Measurements from ENCODE around the gene MTERF1.
"Not testable (repeated sequence)": the region's sequence is repeated elsewhere in the genome, so short reads cannot be mapped to it uniquely, and the experiment has no call there.

Gene MTERF1

DNA sequence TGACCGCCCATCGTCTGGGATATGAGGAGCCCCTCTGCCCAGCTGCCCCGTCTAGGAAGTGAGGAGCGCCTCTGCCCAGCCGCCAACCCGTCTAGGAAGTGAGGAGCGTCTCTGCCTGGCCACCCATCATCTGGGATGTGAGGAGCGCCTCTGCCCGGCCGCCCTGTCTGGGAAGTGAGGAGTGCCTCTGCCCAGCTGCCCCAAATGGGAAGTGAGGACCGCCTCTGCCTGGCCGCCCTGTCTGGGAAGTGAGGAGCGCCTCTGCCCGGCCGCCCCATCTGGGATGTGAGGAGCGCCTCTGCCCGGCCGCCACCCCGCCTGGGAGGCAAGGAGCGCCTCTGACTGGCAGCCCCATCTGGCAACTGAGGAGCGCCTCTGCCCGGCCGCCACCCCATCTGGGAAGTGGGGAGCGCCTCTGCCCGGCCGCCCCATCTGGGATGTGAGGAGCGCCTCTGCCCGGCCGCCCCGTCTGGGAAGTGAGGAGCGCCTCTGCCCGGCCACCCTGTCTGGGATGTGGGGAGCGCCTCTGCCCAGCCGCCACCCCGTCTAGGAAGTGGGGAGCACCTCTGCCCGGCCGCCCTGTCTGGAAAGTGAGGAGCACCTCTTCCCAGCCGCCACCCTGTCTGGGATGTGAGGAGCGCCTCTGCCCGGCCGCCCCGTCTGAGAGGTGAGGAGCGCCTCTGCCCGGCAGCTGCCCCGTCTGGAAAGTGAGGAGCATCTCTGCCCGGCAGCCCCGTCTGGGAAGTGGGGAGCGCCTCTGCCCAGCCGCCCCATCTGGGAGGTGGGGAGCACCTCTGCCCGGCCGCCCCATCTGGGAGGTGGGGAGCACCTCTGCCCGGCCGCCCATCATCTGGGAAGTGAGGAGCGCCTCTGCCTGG is 7.1 kb upstream of the MTERF1 start:
- in situ Hi-C loops (cut with MboI; ENCODE audit: low sequenced_read_pairs) = not testable (repeated sequence)

DNA sequence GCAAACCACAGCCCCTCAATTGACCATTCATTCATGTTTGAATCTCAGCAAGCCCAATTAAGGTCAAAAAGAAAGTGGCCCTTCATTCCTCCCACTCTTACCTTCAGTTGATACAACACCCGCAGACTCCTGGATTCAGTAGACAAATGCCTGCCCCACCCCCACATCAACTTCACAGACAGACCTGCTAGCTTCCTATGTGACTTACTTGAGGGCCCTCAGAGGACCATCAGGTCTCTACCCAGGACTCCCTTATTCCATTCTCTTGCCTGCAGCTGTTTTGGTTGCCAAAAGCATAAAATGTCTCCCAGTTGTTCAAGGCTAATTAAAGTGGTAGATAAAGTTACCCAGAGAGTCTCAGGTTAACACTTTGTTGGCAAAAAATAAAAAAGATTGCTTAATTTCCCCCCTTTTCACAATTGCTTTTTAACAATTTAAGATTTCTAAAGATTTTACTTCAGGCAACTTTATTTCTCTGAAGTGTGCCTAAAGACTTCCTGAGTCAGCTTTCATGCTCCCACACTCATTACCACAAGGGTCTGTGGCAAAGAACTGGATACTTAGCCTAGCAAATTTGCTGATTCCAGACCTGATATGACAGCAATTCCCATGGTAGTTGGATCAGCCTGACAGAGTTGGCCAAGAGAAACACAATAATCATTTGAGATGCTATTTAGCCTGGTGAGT is 3.3 kb upstream of the MTERF1 start:
- in situ Hi-C loops (cut with MboI; ENCODE audit: low sequenced_read_pairs) = no loop called here

DNA sequence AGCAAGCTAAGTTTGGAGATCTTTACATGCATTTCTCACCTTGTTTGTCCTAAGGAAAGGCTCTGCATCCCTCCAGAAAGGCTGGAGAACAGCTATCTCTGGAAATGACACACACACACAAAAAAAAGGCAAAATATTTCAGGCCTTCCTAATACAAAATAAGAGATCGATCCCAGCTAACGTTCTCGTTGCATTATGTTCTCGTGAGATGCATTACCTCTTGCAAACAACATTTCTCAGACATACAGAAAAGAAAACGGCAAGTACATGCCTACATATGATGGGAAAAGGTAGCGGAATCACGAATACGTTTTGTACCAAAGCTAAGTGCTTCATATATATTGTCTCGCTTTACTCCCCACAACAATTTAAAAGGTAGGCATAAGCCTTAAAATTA is 488 bp downstream of the MTERF1 start:
- in situ Hi-C loops (cut with MboI; ENCODE audit: low sequenced_read_pairs) = no loop called here

DNA sequence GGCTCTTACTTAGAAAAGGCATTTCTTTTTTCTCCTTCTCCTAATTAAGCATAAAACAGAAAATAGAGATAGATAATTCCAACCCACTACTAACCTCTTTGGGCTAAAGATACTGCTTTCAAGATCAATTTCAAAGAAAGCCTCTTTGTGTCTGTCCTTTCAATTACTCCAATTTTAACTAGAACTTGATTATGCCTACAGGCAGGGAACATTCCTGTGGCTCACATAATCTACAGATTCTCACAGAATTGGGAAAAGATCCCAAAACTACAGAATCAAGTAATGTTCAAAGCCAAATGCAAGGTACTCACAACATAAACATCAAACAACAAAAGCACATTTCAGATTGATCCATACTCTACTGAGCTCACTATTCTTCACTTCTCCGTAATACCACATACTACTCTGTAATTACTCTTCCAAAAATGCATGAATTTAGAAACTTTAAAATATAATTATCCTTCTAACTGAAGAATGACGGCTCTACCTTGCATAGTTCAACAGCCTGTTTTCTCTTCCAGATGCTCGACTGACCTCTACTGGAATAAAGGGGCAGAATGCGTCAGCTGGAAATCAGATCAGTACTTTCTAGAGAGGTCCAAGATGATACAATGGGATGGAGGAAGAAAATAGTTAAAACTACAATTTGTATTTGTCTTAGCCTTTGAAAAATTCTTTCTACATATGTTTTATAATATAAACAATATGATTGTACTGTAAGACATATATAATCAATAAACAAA is 3.9 kb downstream of the MTERF1 start:
- in situ Hi-C loops (cut with MboI; ENCODE audit: low sequenced_read_pairs) = no loop called here

DNA sequence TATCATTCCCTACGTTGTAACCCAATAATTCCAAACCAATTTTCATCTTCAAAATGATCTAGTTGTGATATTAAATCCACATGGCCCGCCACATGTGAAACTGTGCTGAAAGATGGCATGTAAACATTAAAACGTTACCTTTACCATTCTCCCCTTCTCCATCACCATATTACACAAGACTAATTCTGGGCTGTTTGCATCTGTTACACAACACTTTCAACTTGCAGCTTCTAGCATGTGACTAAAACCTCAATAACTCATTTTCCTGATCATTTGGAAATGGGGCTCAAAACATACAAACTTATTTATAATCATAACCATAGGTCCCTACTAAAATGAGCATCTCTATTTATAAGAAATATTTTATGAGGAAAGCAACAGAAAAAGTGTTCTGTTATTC is 4.7 kb downstream of the MTERF1 start:
- in situ Hi-C loops (cut with MboI; ENCODE audit: low sequenced_read_pairs) = no loop called here

DNA sequence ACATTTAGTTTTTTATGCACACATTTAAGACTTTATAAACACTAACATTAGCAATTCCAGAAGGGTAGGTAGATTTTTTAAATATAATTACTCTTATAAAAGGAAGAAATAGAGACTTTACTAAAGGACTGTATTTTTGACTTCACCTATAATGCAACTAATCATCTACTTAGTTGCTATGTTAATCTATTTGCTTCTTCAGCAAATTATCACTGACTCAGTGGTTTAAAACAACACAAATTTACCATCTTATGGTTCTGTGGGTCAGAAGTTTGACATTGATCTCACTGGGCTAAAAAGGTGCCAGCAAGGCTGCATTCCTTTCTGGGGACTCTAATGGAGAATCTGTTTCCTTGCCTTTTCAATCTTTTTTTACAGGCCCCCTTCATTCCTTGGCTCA is 7.6 kb downstream of the MTERF1 start:
- in situ Hi-C loops (cut with MboI; ENCODE audit: low sequenced_read_pairs) = no loop called here

DNA sequence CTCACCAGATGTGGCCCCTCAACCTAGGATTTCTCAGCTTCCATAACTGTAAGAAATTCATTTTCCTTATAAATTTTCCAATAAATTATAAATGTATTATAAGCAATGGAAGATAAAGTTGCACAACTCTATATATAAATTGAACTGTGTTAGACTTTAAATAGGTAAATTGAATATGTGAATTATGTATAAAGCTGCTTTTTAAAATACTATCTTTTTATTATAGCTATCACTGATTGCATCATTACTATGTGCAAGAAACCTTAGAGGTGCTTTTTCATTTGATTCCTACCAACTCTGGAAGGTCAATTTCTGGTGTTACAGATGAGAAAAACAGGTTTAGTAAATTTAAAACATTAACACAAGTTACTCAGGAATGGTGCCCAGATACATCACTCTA is 8.4 kb downstream of the MTERF1 start:
- in situ Hi-C loops (cut with MboI; ENCODE audit: low sequenced_read_pairs) = no loop called here

DNA sequence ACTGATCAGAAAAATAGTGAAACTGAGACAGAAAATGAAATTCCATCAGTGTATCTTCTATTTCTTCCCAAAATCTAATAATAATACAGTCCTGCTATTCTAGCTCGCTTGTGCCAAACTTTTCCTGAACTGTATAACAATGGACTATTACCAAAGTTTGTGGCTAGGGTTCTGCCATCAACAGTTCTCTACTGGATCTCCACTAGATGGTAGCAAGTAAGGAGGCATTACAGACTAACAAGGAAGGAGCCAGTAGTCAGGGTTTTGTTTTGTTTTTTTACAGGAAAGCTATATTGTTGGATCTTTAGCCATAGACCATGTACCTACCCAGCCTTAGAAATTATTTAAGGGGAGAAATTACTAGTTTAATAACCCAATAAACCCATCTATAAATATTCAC is 10.8 kb downstream of the MTERF1 start:
- in situ Hi-C loops (cut with MboI; ENCODE audit: low sequenced_read_pairs) = no loop called here

DNA sequence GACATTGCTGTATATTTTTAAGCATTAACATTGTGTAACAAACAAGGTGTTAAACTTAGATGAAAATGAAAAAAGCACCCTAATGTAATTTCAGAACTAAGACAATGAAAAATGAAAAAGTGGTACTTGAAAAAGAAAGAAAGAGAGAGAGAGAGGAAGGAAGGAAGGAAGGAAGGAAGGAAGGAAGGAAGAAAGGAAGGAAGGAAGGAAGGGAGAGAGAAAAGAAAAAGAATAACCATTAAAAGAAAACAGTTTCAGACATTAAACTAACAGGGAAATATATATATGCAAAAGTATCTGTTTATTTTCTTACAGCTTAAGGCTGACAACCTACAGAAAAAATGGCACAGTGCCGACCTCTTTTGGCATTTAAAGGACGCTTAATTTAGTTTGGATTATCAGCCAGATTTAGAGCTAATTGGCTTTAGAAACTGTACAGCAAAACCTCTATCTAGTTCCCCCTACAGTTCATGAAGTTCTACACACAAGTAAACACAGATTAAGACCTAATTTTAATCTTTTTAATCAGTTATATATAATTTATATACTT is 13.8 kb downstream of the MTERF1 start:
- in situ Hi-C loops (cut with MboI; ENCODE audit: low sequenced_read_pairs) = no loop called here

DNA sequence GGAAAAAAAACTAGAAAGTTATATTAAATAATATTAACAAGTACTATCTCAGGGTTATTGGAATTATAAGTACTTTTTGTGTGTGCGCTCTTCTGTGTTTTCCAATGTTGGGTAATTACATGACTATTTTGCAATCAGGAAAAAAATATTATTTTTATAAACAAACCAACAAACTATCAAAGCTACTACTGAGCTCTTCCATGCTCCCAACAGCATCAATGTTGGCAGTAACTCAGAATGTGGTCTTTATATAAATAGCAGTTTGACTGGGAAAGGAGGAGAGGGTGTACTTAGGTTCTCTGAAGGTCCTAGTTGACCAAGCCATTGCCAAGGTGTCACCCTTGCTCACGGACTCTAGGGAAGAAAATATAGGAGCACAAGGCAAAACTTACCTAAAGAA is 15.0 kb downstream of the MTERF1 start:
- in situ Hi-C loops (cut with MboI; ENCODE audit: low sequenced_read_pairs) = no loop called here

DNA sequence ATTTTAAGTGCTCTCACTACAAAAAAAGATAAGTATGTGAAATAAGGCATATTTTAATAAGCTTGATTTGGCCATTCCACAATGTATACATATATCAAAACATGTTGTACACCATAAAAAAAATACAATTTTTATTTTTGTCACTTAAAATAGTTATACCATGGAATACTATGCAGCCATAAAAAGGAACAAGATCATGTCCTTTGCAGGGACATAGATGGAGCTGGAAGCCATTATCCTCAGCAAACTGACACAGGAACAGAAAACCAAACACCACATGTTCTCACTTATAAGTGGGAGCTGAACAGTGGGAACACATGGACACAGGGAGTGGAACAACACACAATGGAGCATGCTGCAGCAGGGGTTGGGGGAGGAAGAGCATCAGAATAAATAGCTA is 15.9 kb downstream of the MTERF1 start:
- in situ Hi-C loops (cut with MboI; ENCODE audit: low sequenced_read_pairs) = not testable (repeated sequence)

DNA sequence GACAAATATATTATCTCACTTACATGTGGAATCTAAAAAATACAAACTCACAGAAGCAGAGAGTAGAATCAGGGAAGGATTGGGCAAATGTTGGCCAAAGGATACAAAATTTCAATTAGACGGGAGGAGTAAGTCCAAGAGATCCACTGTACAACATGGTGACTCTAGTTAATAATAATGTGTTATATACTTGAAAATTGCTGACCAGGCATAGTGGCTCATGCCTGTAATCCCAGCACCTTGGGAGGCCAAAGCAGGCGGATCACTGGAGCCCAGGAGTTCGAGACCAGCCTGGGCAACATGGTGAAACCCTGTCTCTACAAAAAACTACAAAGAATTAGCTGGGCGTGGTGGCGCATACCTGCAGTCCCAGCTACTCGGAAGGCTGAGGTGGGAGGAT is 16.4 kb downstream of the MTERF1 start:
- in situ Hi-C loops (cut with MboI; ENCODE audit: low sequenced_read_pairs) = no loop called here

DNA sequence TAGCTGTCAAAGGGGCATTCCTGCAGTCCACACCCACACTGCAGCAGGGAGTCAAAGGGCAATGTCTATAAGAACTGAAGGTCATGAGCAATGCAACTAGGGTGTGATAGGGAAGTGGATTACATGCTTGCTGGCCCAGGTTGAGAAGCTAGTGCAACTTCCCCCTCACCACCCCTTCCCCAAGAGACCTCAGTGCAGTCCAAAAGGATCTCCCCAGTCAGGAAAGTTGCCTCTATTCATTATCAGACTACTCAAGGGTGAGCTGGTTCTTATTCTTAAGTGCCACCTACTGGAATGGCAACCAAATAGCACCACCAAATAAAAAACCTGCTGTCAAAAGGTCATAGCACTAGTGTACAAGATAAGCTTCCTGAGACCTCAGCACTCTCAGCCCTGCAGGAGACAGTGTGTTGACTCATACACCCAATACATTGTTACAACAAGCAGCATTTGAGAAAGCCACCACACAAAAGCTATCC is 28.2 kb downstream of the MTERF1 start:
- in situ Hi-C loops (cut with MboI; ENCODE audit: low sequenced_read_pairs) = no loop called here

DNA sequence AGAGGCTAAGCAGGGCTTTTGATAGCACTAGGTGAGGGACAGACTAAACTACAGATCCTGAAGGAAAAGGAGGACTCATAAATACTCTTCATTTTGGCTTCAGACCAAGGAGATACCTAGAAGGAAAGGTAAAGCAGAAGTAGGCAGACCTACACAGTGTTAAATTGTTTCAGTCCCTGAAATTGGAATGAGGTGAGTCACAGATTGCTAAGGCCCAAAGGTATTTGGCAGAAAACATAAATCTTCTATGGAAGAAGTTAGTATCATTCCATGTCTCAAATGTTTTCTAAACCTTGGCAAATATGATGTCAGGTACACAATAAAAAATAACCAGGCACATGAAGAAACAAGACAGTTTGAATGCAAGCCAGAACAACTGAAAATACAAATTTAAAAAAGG is 30.0 kb downstream of the MTERF1 start:
- in situ Hi-C loops (cut with MboI; ENCODE audit: low sequenced_read_pairs) = no loop called here

DNA sequence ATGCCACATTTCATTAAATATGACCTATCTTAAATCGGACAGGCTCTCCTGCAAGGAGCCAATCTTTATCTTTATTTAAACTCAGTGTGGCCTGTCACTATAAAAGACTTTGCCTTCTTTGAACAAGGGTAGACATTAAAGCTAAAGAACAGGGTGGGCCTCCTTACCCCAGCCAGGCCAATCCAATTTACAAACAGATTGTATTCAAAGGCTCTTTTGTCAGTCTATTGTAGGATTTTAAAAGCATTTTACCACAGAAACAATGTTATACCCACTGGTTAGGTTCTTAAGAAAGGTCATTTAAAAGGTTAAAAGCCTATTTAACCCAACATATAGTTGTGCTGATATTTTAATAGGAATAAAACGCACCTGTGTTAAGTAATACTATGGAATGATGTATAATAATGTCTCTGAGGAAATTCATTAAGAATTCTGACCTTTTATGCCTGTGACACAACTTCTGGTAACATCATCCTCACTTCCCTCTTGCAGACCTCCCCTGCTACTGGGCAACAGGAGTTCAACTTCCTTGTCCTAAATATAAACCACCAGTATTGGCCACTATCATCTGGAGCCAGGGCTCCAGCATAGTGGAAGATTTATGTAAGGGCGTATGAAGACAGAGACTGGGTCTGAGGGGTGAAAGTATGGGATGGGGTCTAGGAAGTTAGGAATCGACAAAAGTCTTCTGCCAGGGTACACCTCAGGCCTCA is 32.5 kb downstream of the MTERF1 start:
- in situ Hi-C loops (cut with MboI; ENCODE audit: low sequenced_read_pairs) = no loop called here

DNA sequence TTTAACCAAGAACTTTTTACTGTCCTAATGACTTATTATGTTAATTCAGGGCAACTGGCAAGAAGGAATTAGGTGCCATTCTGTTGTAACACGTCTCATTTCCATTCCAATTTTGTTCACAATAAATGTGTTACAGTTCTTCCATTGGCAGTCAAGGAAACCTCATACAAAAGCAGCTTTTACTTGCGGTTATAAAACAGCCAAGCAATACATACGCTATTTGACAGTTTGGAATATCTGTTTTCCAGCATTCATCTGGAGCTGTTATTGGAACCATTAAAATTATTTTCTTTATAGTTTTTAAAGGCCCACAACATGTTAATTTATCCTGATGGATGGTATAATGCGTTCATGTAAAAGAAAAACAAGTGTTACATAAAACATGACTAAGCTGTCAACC is 33.3 kb downstream of the MTERF1 start:
- in situ Hi-C loops (cut with MboI; ENCODE audit: low sequenced_read_pairs) = no loop called here

DNA sequence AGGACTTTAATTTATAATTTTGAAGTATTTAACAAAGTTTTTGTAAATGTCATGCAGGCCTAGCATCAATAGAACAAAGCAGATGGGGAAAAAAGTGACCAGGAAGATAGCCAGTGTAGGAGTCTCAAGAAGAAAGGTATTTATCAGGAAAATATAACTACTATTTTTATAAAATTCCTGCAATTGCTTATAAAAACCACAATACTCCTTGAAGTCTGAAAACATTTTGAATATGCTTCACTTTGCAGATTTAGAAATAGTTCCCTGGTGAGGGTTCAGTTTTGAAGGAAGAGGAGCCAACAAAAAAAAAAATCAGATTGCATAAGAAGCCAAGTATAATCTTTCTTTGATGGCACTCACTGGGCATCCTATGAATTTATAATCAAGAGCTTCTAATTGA is 34.1 kb downstream of the MTERF1 start:
- in situ Hi-C loops (cut with MboI; ENCODE audit: low sequenced_read_pairs) = no loop called here

DNA sequence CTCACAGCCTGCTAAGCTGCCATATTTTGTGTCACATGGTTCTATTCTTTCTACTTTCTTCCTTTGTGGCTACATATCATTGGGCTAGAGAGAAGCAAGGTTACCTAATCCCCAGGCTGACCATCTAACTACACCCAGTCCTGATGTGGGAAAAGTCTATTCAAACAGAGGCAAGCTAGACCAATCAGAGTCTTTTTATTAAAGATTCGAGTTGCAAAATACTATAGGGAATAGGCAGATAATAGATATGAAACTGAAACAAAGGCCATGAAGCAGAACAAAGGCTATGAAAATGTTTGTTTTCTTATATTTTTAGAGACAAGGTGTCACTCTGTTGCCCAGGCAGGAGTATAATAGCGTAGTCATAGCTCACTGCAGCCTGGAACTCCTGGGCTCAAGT is 36.7 kb downstream of the MTERF1 start:
- in situ Hi-C loops (cut with MboI; ENCODE audit: low sequenced_read_pairs) = no loop called here

DNA sequence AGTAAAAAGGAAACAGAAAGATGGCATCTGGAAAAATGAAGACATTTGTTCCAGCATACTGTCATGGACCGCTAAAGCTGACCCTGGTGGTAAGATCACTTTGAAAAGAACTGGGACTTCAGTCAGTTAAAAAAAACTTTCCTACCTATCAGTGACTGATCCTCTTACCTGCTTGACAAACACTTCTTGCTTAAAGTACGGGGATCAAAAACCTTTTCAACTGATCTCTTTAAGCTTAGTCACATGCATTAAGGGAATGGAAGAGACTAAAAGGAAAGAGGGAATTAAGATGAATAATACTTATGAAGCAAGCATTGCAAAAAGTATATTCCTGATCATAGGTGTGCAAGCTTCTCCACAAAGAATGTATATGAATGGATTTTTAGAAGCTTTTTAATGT is 42.1 kb downstream of the MTERF1 start:
- in situ Hi-C loops (cut with MboI; ENCODE audit: low sequenced_read_pairs) = no loop called here

DNA sequence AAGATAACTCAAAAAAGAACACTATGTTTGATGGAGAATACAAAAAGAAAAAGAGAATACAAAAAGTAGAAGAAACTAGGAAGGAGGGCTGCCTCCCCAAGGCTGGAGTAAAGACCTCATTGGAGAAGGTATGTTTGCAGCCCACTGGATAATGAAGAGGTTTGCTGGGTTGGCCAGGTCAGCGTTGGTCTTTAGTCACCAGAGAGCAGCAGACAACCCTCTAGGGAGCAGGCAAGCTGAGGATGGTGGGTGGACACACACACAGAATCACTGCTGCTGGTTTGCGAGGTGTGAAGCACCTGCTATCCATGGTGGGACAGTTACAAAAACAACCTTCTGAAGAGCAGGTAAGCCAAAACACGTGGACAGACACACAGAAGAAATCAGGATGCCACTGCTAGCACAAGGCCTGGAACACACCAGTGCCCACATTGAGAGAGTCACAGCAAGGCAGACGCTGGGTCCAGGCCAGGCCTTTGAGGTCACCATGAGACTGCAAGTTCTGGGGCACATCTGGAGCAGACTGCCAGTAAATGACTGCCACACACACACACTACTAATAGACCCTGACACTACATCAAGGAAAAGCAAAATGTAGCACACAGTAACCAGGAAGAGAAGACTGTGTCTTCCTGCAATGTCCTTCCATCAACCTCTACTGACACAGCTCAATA is 43.0 kb downstream of the MTERF1 start:
- in situ Hi-C loops (cut with MboI; ENCODE audit: low sequenced_read_pairs) = no loop called here
